Hepatocyte (in vitro differentiated cells): ENCODE measurements around the gene SIGLEC5.

ENCODE experiments used
- CTCF ChIP-seq: fragments of 200-600 bp; sonication (generic); IDR thresholded peaks from 2 replicates; pipeline ENCODE4 v1.5.1; 2016; ENCODE audit warnings: antibody characterized with exemption, mild to moderate bottlenecking; ENCODE audit not compliant: poor library complexity
- EZH2 ChIP-seq: fragments of 200-600 bp; sonication (generic); IDR thresholded peaks from 2 replicates; pipeline ENCODE4 v1.6.1; 2016; ENCODE audit warnings: antibody characterized with exemption, mild to moderate bottlenecking, borderline replicate concordance

GRCh38 chr19:51593138-51593890 lies 36.9 kb downstream of the SIGLEC5 start:
- no peak for TF ChIP-seq CTCF
- no peak for TF ChIP-seq EZH2
